ENCODE data around the gene SMYD3. TPM values are rescaled to one million over a fixed set of nuclear protein-coding genes. Genes with fewer than 3 reads are reported as not detected.

SMYD3 gene
- total and polyA plus RNA-seq, 8 donors, result 20.4 to 35.1 (median 24.3) TPM

GRCh38 chr1:246156847-246157246 is 350.2 kb downstream of the SMYD3 start:
- peaks cover 0 to 40% of the 10 kb centered on the region in 2 donors for H3K4me1 ChIP-seq
- TF ChIP-seq CTCF (IDR thresholded peaks at IDR 0.05), result no peak
- no peaks in the 10 kb centered on the region for H3K27me3 ChIP-seq
- no peaks in the 10 kb centered on the region for H3K36me3 ChIP-seq
- intact Hi-C loops (cut with DNase I), result no loop called here
- no peak overlapping the region for H3K27ac ChIP-seq
- H3K4me3 ChIP-seq, result no peak overlapping the region
- DNase-seq (peak in 1 of 4 donors; percentile 35), ATAC-seq (no peak)
- no peaks in the 10 kb centered on the region for H3K9me3 ChIP-seq

GRCh38 chr1:246155923-246156322 is 351.2 kb downstream of the SMYD3 start:
- H3K27me3 ChIP-seq, result no peaks in the 10 kb centered on the region
- intact Hi-C loops (cut with DNase I), result no loop called here
- DNase-seq, result no peak

DNA sequence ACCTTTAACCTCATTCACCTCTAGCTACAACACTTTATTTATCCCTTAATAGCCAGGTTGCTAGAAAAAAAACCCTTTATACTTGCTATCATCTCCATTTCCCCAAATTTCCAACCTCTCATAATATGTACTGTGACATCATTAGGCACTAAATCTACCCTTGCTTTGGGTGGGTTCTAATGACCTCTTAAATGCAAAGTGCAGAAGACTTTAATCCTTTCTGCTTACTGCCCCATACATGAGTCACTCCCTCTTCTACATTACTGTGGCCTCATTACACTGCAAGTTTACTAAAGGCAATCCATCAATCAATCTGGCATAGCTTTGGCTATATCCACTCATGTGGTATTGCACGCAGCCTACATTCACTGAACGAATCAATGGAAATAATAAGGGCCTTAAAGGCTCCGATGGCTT is 353.3 kb downstream of the SMYD3 start:
- no peak overlapping the region for H3K4me3 ChIP-seq
- H3K27ac ChIP-seq, result no peak overlapping the region
- H3K9me3 ChIP-seq, result no peaks in the 10 kb centered on the region
- ATAC-seq, result no peak
- H3K4me1 ChIP-seq, result peaks cover 0 to 42% of the 10 kb centered on the region in 2 donors
- no peaks in the 10 kb centered on the region for H3K27me3 ChIP-seq
- H3K36me3 ChIP-seq, result no peaks in the 10 kb centered on the region
- intact Hi-C loops (cut with DNase I), result no loop called here
- TF ChIP-seq CTCF (IDR thresholded peaks at IDR 0.05), result no peak
- DNase-seq, result no peak

More at GRCh38 chr1:246155923-246156322, 351.2 kb downstream of the SMYD3 start:
- Histone ChIP-seq H3K36me3 (no peaks in the 10 kb centered on the region), H3K9me3 (no peaks in the 10 kb centered on the region), H3K4me1 (peaks cover 0 to 42% of the 10 kb centered on the region in 2 donors), H3K4me3 (no peak overlapping the region), H3K27ac (no peak overlapping the region)
- no peak for ATAC-seq
- no peak for TF ChIP-seq CTCF (IDR thresholded peaks at IDR 0.05)

DNA sequence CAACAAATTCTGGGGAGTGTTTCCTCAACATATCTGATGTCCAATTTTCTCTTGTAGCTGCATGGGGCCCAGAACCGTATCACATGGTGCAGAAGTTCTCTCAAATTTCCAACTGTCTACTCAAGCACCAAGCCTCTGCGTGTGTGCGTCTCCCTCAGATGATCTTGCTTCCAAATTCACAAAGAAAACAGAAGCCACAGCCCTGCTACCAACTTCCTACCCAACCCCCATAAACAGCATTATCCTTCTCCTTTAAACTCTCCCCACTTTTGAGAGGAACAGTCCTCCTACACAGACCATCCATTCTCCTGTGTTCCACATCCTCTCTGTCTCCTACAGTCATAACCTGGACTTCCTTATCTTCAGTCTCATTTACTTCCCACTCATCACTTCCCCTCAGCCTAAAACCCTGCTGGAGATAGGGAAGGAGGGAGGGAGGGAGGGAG is 354.1 kb downstream of the SMYD3 start:
- peak; percentile 42 for ATAC-seq
- intact Hi-C loops (cut with DNase I), result no loop called here
- no peak overlapping the region for H3K4me3 ChIP-seq

More for the DNA sequence above, 354.1 kb downstream of the SMYD3 start:
- Histone ChIP-seq H3K36me3 (no peaks in the 10 kb centered on the region), H3K9me3 (peaks cover 0 to 1% of the 10 kb centered on the region in 2 donors), H3K27ac (no peak overlapping the region), H3K27me3 (no peaks in the 10 kb centered on the region), H3K4me1 (peaks cover 0 to 40% of the 10 kb centered on the region in 2 donors)
- no peak for TF ChIP-seq CTCF (IDR thresholded peaks at IDR 0.05)
- no peak for DNase-seq
